Tibial nerve (tissue), 4 donors: Measurements from ENCODE around the gene CFAP43. TPM values are rescaled to one million over a fixed set of nuclear protein-coding genes. Genes with fewer than 3 reads are reported as not detected.

ENCODE experiments used
- DNase-seq, 2 donors: peaks; one replicate each; pipeline ENCODE4 v3.0.0-alpha.2; 2019; ENCODE audit warnings: low spot score in 2 of 2
- H3K27ac ChIP-seq, 4 donors: fragments of 200-600 bp; sonication (generic) in 3 of 4; one replicate each; pipeline ENCODE4 v1.5.1; 2017 to 2019; ENCODE audit warnings: mild to moderate bottlenecking in 1 of 4
- H3K27me3 ChIP-seq, 2 donors: fragments of 200-600 bp; sonication (generic) in 1 of 2; one replicate each; pipeline versions ENCODE4 v1.5.1 to v1.6.0; 2017 to 2019
- H3K36me3 ChIP-seq, 3 donors: fragments of 200-600 bp; sonication (generic); one replicate each; pipeline ENCODE4 v1.5.1; 2018 to 2019
- H3K4me1 ChIP-seq, 4 donors: fragments of 200-600 bp; sonication (generic) in 3 of 4; one replicate each; pipeline ENCODE4 v1.5.1; 2017 to 2019
- H3K4me3 ChIP-seq, 4 donors: fragments of 200-600 bp; sonication (generic) in 3 of 4; one replicate each; pipeline ENCODE4 v1.5.1; 2017 to 2019; ENCODE audit warnings: mild to moderate bottlenecking in 1 of 4, moderate library complexity in 1 of 4
- H3K9me3 ChIP-seq, 4 donors: fragments of 200-600 bp; sonication (generic) in 3 of 4; one replicate each; pipeline ENCODE4 v1.5.1; 2017 to 2019
- EP300 ChIP-seq, 2 donors: sonication (generic); formaldehyde crosslinking; IDR thresholded peaks; one replicate each; pipeline ENCODE4 v1.6.1; 2017; ENCODE audit warnings: antibody characterized with exemption in 2 of 2, mild to moderate bottlenecking in 1 of 2
- POLR2A ChIP-seq, 2 donors: fragments of 450-650 bp; IDR thresholded peaks; one replicate each; pipeline ENCODE4 v1.6.1; 2017; ENCODE audit warnings: antibody characterized with exemption in 2 of 2, mild to moderate bottlenecking in 2 of 2, moderate library complexity in 2 of 2
- WGBS, 2 donors: methylation state at CpG; one replicate each; pipeline ENCODE4 v1.1.5; 2018; 5-methylcytosine and 5-hydroxymethylcytosine counted together
- total RNA-seq, 4 donors: library from RNA; depleted of rRNA; stranded (reverse); fragments of >200 nt; gene quantifications; one replicate each; pipeline ENCODE4 v1.1.0, GENCODE V29; 2016
- TF ChIP-seq, protein P1 (sequence below), 5 experiments: fragments of 200-600 bp in 3 of 5; fragments of 450-650 bp in 2 of 5; sonication (generic) in 3 of 5; IDR thresholded peaks; one replicate each; pipeline ENCODE4 v1.5.1; 2016 to 2019; ENCODE audit warnings: antibody characterized with exemption in 5 of 5, mild to moderate bottlenecking in 3 of 5, moderate library complexity in 2 of 5

Gene CFAP43, protein sequence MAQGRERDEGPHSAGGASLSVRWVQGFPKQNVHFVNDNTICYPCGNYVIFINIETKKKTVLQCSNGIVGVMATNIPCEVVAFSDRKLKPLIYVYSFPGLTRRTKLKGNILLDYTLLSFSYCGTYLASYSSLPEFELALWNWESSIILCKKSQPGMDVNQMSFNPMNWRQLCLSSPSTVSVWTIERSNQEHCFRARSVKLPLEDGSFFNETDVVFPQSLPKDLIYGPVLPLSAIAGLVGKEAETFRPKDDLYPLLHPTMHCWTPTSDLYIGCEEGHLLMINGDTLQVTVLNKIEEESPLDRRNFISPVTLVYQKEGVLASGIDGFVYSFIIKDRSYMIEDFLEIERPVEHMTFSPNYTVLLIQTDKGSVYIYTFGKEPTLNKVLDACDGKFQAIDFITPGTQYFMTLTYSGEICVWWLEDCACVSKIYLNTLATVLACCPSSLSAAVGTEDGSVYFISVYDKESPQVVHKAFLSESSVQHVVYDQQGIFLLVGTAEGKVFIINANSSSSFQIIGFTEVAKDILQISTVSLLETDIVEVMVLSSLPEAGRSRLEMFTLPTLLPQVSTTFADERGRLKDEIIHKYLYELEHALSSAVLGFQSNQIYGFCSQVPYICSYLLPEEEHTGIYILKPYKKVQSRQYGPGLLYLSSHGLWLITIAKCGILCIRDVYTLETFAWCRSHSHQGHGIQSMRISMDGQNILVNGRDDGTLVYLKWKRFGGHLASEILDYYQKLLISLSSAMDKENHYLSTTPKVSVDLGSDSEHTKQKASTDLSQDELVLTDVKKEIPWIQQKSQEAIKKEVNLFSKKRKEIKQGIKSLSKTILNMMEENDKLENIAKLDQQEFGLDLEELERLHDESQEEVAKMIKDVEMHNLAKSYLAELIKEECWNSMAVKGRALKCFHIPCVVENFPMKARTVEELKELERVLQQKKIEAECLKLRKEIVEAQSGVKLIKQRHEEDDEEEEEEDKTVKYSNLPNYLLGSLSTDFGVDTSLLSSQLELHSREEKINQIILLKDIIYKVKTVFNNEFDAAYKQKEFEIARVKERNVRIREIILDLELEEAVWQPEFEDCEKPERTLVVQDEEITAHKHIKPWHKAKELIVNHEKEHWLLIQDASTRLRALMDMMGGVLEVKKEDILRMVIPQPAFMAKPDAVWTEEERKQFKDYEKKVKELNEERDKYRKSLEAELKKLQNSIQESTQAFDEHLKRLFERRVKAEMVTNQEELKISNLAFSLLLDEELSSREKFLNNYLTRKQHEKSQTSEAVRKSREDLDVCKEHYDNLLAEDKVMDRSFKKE (N-terminal part only)
- total RNA-seq: 1 to 10 TPM in 3 of 4 donors, under 1 TPM in 1; 0.30 to 4.3 (median 2.5) TPM

GRCh38 chr10:104231784-104232612 lies at the start of gene CFAP43:
TSS of gene CFAP43 (minus strand) at chr10:104232364. CDS start at chr10:104232246, 118 bp downstream.
- Histone ChIP-seq H3K9me3 (peaks cover 0 to 6% (median 0%) of the 10 kb centered on the region in 4 donors), H3K36me3 (no peaks in the 10 kb centered on the region), H3K27ac (peak within 1 kb of the TSS in 2 of 4 donors; percentile 55 to 83), H3K4me3 (peak within 1 kb of the TSS; percentile 51 to 95 (median 80)), H3K4me1 (peaks cover 0 to 12% (median 6%) of the 10 kb centered on the region in 4 donors), H3K27me3 (no peaks in the 10 kb centered on the region)
- DNase-seq: peak; percentile 99 to 100
- WGBS, 2 donors: 1% methylated on average over 57 to 58 of the region's 60 CpGs
- TF ChIP-seq EP300 (IDR thresholded peaks at IDR 0.05) (peak in 1 of 2 donors; percentile 67), POLR2A (IDR thresholded peaks at IDR 0.05) (no peak)
- TF ChIP-seq, protein P1, sequence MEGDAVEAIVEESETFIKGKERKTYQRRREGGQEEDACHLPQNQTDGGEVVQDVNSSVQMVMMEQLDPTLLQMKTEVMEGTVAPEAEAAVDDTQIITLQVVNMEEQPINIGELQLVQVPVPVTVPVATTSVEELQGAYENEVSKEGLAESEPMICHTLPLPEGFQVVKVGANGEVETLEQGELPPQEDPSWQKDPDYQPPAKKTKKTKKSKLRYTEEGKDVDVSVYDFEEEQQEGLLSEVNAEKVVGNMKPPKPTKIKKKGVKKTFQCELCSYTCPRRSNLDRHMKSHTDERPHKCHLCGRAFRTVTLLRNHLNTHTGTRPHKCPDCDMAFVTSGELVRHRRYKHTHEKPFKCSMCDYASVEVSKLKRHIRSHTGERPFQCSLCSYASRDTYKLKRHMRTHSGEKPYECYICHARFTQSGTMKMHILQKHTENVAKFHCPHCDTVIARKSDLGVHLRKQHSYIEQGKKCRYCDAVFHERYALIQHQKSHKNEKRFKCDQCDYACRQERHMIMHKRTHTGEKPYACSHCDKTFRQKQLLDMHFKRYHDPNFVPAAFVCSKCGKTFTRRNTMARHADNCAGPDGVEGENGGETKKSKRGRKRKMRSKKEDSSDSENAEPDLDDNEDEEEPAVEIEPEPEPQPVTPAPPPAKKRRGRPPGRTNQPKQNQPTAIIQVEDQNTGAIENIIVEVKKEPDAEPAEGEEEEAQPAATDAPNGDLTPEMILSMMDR (IDR thresholded peaks at IDR 0.05): peak in 1 of 5 experiments; percentile 45

DNA sequence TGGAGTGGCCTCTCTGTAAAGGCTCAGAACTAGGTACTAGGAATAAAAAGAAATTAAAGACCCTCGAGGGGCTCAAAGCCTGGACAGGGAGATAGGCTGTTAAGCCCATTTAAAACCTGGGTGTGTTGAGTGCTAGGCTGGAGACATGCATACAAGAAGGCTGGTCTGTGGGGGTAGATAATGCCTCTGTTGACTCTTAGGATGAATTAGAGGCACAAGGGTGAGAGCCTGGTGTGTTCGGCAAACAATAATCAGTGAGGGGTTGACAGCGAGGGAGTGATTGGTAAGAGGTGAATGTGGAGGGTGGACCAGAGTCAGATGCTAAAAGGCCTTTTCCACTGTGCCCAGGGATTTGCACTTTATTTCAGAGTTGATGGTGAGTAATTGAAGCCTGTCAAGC lies 49.5 kb upstream of the CFAP43 start:
- H3K4me3 ChIP-seq: no peak overlapping the region
- no peaks in the 10 kb centered on the region for H3K4me1 ChIP-seq
- 84% methylated on average over 3 of the region's 3 CpGs for WGBS, 2 donors

DNA sequence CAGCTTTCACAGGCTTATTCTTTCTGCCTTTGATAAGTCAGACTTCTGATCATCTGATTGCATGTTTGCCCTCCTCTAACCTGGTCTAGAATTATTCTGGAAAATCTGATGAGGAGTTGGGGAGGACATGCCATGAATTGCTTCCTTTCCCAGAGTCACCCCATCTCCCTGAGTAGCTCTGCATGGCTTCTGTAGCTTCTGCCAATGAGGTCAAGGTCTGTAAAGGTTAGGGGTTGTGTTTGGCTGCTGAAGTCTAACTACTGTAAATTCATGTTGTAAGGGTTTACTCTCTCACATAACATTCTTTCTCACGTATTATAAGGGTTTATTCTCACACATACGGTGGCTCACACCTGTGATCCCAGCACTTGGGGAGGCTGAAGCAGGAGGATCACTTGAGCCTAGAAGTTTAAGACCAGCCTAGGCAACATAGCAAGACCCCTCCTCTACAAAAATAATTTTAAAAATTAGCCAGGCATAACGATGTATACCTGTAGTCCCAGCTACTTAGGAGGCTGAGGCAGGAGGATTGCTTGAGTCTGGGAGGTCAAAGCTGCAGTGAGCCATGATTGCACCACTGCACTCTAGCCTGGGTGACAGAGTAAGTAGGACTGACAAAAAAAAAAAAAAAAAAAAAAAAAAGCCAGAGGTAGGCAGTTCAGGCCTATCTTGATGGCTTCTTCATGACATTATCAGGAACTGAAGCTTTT lies 47.5 kb upstream of the CFAP43 start:
- 92 to 94% methylated on average over 3 of the region's 3 CpGs for WGBS, 2 donors
- no peaks in the 10 kb centered on the region for H3K9me3 ChIP-seq
- peaks cover 0 to 4% (median 0%) of the 10 kb centered on the region in 4 donors for H3K4me1 ChIP-seq
- no peak overlapping the region for H3K4me3 ChIP-seq
- H3K27me3 ChIP-seq: peaks cover 0 to 13% of the 10 kb centered on the region in 2 donors
- DNase-seq: no peak
- TF ChIP-seq EP300 (IDR thresholded peaks at IDR 0.05) (no peak), POLR2A (IDR thresholded peaks at IDR 0.05) (no peak)
- TF ChIP-seq, protein P1 (IDR thresholded peaks at IDR 0.05): no peak
- no peaks in the 10 kb centered on the region for H3K36me3 ChIP-seq
- no peak overlapping the region for H3K27ac ChIP-seq

More for the DNA sequence above, 49.5 kb upstream of the CFAP43 start:
- DNase-seq: no peak
- Histone ChIP-seq H3K27me3 (no peaks in the 10 kb centered on the region), H3K27ac (no peak overlapping the region), H3K36me3 (no peaks in the 10 kb centered on the region), H3K9me3 (no peaks in the 10 kb centered on the region)
- TF ChIP-seq, protein P1 (IDR thresholded peaks at IDR 0.05): no peak
- no peak for TF ChIP-seq EP300 (IDR thresholded peaks at IDR 0.05)

DNA sequence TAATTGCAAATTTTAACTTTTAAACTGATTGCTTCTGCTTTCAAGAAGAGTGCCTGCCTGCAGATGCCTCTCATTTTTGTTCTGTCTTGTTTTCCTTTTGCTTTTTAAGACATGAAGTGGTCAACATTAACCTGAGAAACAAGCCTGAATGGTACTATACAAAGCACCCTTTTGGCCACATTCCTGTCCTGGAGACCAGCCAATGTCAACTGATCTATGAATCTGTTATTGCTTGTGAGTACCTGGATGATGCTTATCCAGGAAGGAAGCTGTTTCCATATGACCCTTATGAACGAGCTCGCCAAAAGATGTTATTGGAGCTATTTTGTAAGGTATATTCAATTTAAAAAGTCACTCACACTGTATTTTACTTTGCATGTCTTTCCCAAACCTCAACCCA lies 45.6 kb upstream of the CFAP43 start:
- no peak overlapping the region for H3K27ac ChIP-seq
- H3K36me3 ChIP-seq: no peaks in the 10 kb centered on the region
- H3K4me1 ChIP-seq: peaks cover 0 to 9% (median 0%) of the 10 kb centered on the region in 4 donors
- DNase-seq: no peak
- H3K9me3 ChIP-seq: no peaks in the 10 kb centered on the region
- H3K4me3 ChIP-seq: no peak overlapping the region
- TF ChIP-seq, protein P1 (IDR thresholded peaks at IDR 0.05): no peak
- no peak for TF ChIP-seq EP300 (IDR thresholded peaks at IDR 0.05)
- no peak for TF ChIP-seq POLR2A (IDR thresholded peaks at IDR 0.05)
- 83 to 89% methylated on average over 2 of the region's 2 CpGs for WGBS, 2 donors
- peaks cover 0 to 15% of the 10 kb centered on the region in 2 donors for H3K27me3 ChIP-seq
